Endothelial cell of umbilical vein (primary cell): ENCODE results near the gene MUC20. TPM values are rescaled to one million over a fixed set of nuclear protein-coding genes. Genes with fewer than 3 reads are reported as not detected.

Source experiments
- BruUV-seq: library from RNA; stranded (reverse); fragments of 400-500 nt; replicated peaks from 2 replicates; lab custom pipeline; 2021; lab: Mats Ljungman, UMichigan
- CTCF ChIA-PET: fragments of 300-600, 350-600 bp; sonication (Branson Sonifier 250); formaldehyde crosslinking; loops from one replicate; lab custom pipeline; 2021; ENCODE audit warnings: antibody characterized with exemption, inconsistent platforms; lab: Charles Lee
- POLR2A ChIA-PET: fragments of 300-600, 350-600 bp; sonication (Branson Sonifier 250); formaldehyde crosslinking; loops from one replicate; lab custom pipeline; 2021; ENCODE audit warnings: antibody characterized with exemption, inconsistent platforms; lab: Charles Lee
- DNase-seq: peaks from one replicate; pipeline ENCODE4 v3.0.0-alpha.2; 2011; ENCODE audit warnings: low read depth, low spot score
- FAIRE-seq: peaks from 2 replicates; lab custom pipeline; 2011; peaks lifted over from hg19 to GRCh38; lab: Jason Lieb, UNC
- H2AFZ ChIP-seq: 2 replicates; pipeline ENCODE4 v1.6.0; 2012; ENCODE audit warnings: low read depth, low read length, control low read depth, inconsistent platforms
- H3K27ac ChIP-seq: 2 replicates; pipeline ENCODE4 v1.5.1; 2011; ENCODE audit warnings: low read depth, mild to moderate bottlenecking, control low read depth, low read length, moderate library complexity; ENCODE audit not compliant: insufficient read depth
- H3K27me3 ChIP-seq, 2 experiments: 2 replicates each; pipeline versions ENCODE4 v1.6.0 to v1.6.1; 2011; ENCODE audit warnings: low read length in 2 of 2, mixed read lengths in 1 of 2; ENCODE audit not compliant: control insufficient read depth in 2 of 2, insufficient read depth in 2 of 2
- H3K36me3 ChIP-seq, 2 experiments: 2 replicates in 1 of 2; 3 replicates in 1 of 2; pipeline ENCODE4 v1.5.1; 2011; ENCODE audit warnings: low read length in 2 of 2, mild to moderate bottlenecking in 1 of 2, moderate library complexity in 1 of 2; ENCODE audit not compliant: control insufficient read depth in 2 of 2, insufficient read depth in 2 of 2; ENCODE audit errors: extremely low read depth in 1 of 2
- H3K4me1 ChIP-seq: 3 replicates; pipeline ENCODE4 v1.5.1; 2011; ENCODE audit warnings: mild to moderate bottlenecking, low read length; ENCODE audit not compliant: control insufficient read depth, insufficient read depth; ENCODE audit errors: extremely low read depth
- H3K4me2 ChIP-seq: 2 replicates; pipeline ENCODE4 v1.6.1; 2011; ENCODE audit warnings: low read length, control low read depth, mixed read lengths; ENCODE audit not compliant: insufficient read depth
- H3K4me3 ChIP-seq, 3 experiments: fragments of 200-600 bp in 1 of 3; sonication (generic), shearing (Covaris generic) in 1 of 3; replicated peaks in 1 of 3; 2 replicates each; pipeline ENCODE4 v1.5.1; 2011 to 2016; ENCODE audit warnings: control low read depth in 3 of 3, low read length in 3 of 3, mild to moderate bottlenecking in 2 of 3, inconsistent platforms in 1 of 3, low read depth in 1 of 3, moderate library complexity in 1 of 3; ENCODE audit not compliant: insufficient read depth in 1 of 3
- H3K79me2 ChIP-seq: 2 replicates; pipeline ENCODE4 v1.6.0; 2012; ENCODE audit warnings: low read length, inconsistent platforms; ENCODE audit not compliant: control insufficient read depth, insufficient read depth
- H3K9ac ChIP-seq: replicated peaks from 2 replicates; pipeline ENCODE3; 2011; ENCODE audit warnings: low read length, control low read depth; ENCODE audit not compliant: insufficient read depth; ENCODE audit errors: extremely low read depth
- H3K9me1 ChIP-seq: replicated peaks from 3 replicates; pipeline ENCODE4 v1.6.0; 2011; ENCODE audit warnings: mild to moderate bottlenecking, low read length; ENCODE audit not compliant: control insufficient read depth, insufficient read depth; ENCODE audit errors: extremely low read depth
- H3K9me3 ChIP-seq: replicated peaks from 2 replicates; pipeline ENCODE4 v1.5.1; 2012; ENCODE audit warnings: low read length, inconsistent platforms; ENCODE audit not compliant: control insufficient read depth, insufficient read depth
- H4K20me1 ChIP-seq: replicated peaks from 2 replicates; pipeline ENCODE3; 2011; ENCODE audit warnings: mild to moderate bottlenecking, low read length; ENCODE audit not compliant: control insufficient read depth, insufficient read depth; ENCODE audit errors: extremely low read depth
- CTCF ChIP-seq, 2 donors: IDR thresholded peaks; 1 replicate in 1 of 2; 2 replicates in 1 of 2; pipeline ENCODE4 v1.5.1; 2011; ENCODE audit warnings: low read length in 2 of 2, mild to moderate bottlenecking in 2 of 2, moderate library complexity in 2 of 2, control low read depth in 1 of 2, inconsistent platforms in 1 of 2, low read depth in 1 of 2; ENCODE audit not compliant: insufficient read depth in 1 of 2; ENCODE audit errors: extremely low read depth in 1 of 2
- EZH2 ChIP-seq: IDR thresholded peaks from 2 replicates; pipeline ENCODE4 v1.6.1; 2012; ENCODE audit warnings: borderline replicate concordance, low read depth, mild to moderate bottlenecking, moderate library complexity, low read length, inconsistent platforms; ENCODE audit not compliant: severe bottlenecking
- FOS ChIP-seq: IDR thresholded peaks from 2 replicates; pipeline ENCODE4 v1.6.1; 2011; ENCODE audit warnings: mild to moderate bottlenecking, low read length, moderate library complexity, borderline replicate concordance; ENCODE audit not compliant: insufficient read depth
- GATA2 ChIP-seq: IDR thresholded peaks from 2 replicates; pipeline ENCODE4 v1.7.0; 2011; ENCODE audit warnings: low read depth, mild to moderate bottlenecking, moderate library complexity, mixed read lengths, low read length; ENCODE audit not compliant: insufficient read length, insufficient read depth
- JUN ChIP-seq: IDR thresholded peaks from 2 replicates; pipeline ENCODE4 v1.6.1; 2011; ENCODE audit warnings: borderline replicate concordance, low read depth; ENCODE audit not compliant: insufficient read length, insufficient read depth
- MAX ChIP-seq: IDR thresholded peaks from 2 replicates; pipeline ENCODE4 v1.6.1; 2011; ENCODE audit not compliant: insufficient read depth, insufficient read length
- MYC ChIP-seq: IDR thresholded peaks from one replicate; pipeline ENCODE4 v1.6.1; 2011; ENCODE audit warnings: mild to moderate bottlenecking, low read depth, low read length
- POLR2A ChIP-seq: IDR thresholded peaks from 2 replicates; pipeline ENCODE4 v1.6.1; 2012; ENCODE audit warnings: low read depth, mild to moderate bottlenecking, control low read depth, low read length
- POLR2AphosphoS5 ChIP-seq: IDR thresholded peaks from 2 replicates; pipeline ENCODE4 v1.6.1; 2012; ENCODE audit warnings: low read depth, mild to moderate bottlenecking, control low read depth, low read length, moderate library complexity; ENCODE audit not compliant: insufficient read depth
- dilution Hi-C: fragments of 300-500 bp; cut with MboI; formaldehyde crosslinking; loops from one replicate; pipeline ENCODE4 v1.15.0; 2019; ENCODE audit warnings: low sequenced_read_pairs; ENCODE audit not compliant: extremely low pct_ligation_motif_present
- intact Hi-C: fragments of 100-400 bp; cut with micrococcal nuclease; formaldehyde crosslinking; loops from one replicate; pipeline ENCODE4 v1.10.0; 2022
- polyA plus RNA-seq, 4 experiments: library from polyadenylated mRNA; depleted of rRNA in 3 of 4; stranded (reverse) in 3 of 4; unstranded in 1 of 4; fragments of >200 nt; gene quantifications; 2 replicates each; pipeline versions ENCODE4 v1.2.1 to v1.2.3, GENCODE V29; 2011 to 2012; ENCODE audit warnings: missing spikeins in 1 of 4
- total RNA-seq: library from RNA; stranded (reverse); gene quantifications from 2 replicates; pipeline ENCODE4 v1.2.3, GENCODE V29; 2021

Gene MUC20
- total and polyA plus RNA-seq, 2 donors (not counting 3 experiments of a cell fraction or from before 2014, with no cell fraction given), result 0.62 TPM; not detected in 1

- Histone ChIP-seq H3K4me2 (no peak overlapping the region), H3K9me3 (no peaks in the 10 kb centered on the region), H3K27ac (no peak overlapping the region), H2AFZ (no peak overlapping the region), H3K4me1 (no peaks in the 10 kb centered on the region), H4K20me1 (no peaks in the 10 kb centered on the region), H3K9ac (no peak overlapping the region), H3K4me3 (no peak overlapping the region), H3K36me3 (no peaks in the 10 kb centered on the region), H3K9me1 (no peaks in the 10 kb centered on the region), H3K27me3 (no peaks in the 10 kb centered on the region), H3K79me2 (no peaks in the 10 kb centered on the region)
- dilution Hi-C loops, result no loop called here
- BruUV-seq, result no TSS peak
- ChIA-PET CTCF (interaction anchor here (1.1 kb wide), 1 partner anchor 119 kb away, joined by 3 read pairs; no protein-coding TSS in a partner anchor), POLR2A (no interaction called here)
- DNase-seq (peak; percentile 19), FAIRE-seq (no peak)
- TF ChIP-seq POLR2AphosphoS5 (no peak), CTCF (IDR thresholded peaks at IDR 0.05; ENCODE audit: extremely low read depth in 1 of 2, insufficient read depth in 1 of 2, low read depth in 1 of 2, low read length in 2 of 2) (peak; percentile 26 to 58)
- intact Hi-C loops, result no loop called here
Observed at GRCh38 chr3:195774917-195775316, 54.1 kb downstream of the MUC20 start.

GRCh38 chr3:195777975-195778374 lies 57.2 kb downstream of the MUC20 start:
- Histone ChIP-seq H3K4me3 (no peak overlapping the region), H3K4me2 (no peak overlapping the region), H3K27ac (no peak overlapping the region), H4K20me1 (no peaks in the 10 kb centered on the region), H3K27me3 (no peaks in the 10 kb centered on the region), H3K4me1 (no peaks in the 10 kb centered on the region), H3K9me3 (no peaks in the 10 kb centered on the region), H3K9ac (no peak overlapping the region), H3K9me1 (no peaks in the 10 kb centered on the region), H3K36me3 (no peaks in the 10 kb centered on the region), H2AFZ (no peak overlapping the region), H3K79me2 (no peaks in the 10 kb centered on the region)
- no TSS peak for BruUV-seq
- dilution Hi-C loops (no loop called here), intact Hi-C loops (no loop called here)
- POLR2A ChIA-PET, result no interaction called here
- TF ChIP-seq EZH2, result no peak
- no peak for TF ChIP-seq MAX
- TF ChIP-seq POLR2AphosphoS5, result no peak
- no peak for TF ChIP-seq MYC
- TF ChIP-seq CTCF (IDR thresholded peaks at IDR 0.05; ENCODE audit: extremely low read depth in 1 of 2, insufficient read depth in 1 of 2, low read depth in 1 of 2, low read length in 2 of 2), result no peak
- TF ChIP-seq POLR2A, result no peak
- TF ChIP-seq JUN, result no peak
- no peak for TF ChIP-seq FOS
- no peak for TF ChIP-seq GATA2
- no peak for DNase-seq
- CTCF ChIA-PET, result no interaction called here
- FAIRE-seq, result no peak
